Memory B cell (primary cell): ENCODE data around the gene PSME1.

Experiments
- ATAC-seq: fragments of 150-1000 bp; cut with Tn5 transposase; 2 replicates; pipeline ENCODE4 v1.10.0; 2021; ENCODE audit warnings: low read depth, mild to moderate bottlenecking, moderate library complexity
- DNase-seq, 2 donors: peaks; one replicate each; pipeline ENCODE4 v3.0.0; 2022; ENCODE audit warnings: low spot score in 2 of 2
- H3K27ac Mint-ChIP-seq: one replicate; pipeline ENCODE4 v1.8.0; 2022; ENCODE audit warnings: mild to moderate bottlenecking, moderate library complexity, mixed read lengths
- H3K27me3 Mint-ChIP-seq: one replicate; pipeline ENCODE4 v1.8.0; 2022; ENCODE audit warnings: mixed read lengths
- H3K36me3 Mint-ChIP-seq: one replicate; pipeline ENCODE4 v1.8.0; 2022; ENCODE audit warnings: mild to moderate bottlenecking, mixed read lengths
- H3K4me1 Mint-ChIP-seq: one replicate; pipeline ENCODE4 v1.8.0; 2022; ENCODE audit warnings: mixed read lengths
- H3K4me3 Mint-ChIP-seq: one replicate; pipeline ENCODE4 v1.8.0; 2022; ENCODE audit warnings: mild to moderate bottlenecking, moderate library complexity, mixed read lengths
- H3K9me3 Mint-ChIP-seq: one replicate; pipeline ENCODE4 v1.8.0; 2022; ENCODE audit warnings: mixed read lengths

PSME1 gene

DNA sequence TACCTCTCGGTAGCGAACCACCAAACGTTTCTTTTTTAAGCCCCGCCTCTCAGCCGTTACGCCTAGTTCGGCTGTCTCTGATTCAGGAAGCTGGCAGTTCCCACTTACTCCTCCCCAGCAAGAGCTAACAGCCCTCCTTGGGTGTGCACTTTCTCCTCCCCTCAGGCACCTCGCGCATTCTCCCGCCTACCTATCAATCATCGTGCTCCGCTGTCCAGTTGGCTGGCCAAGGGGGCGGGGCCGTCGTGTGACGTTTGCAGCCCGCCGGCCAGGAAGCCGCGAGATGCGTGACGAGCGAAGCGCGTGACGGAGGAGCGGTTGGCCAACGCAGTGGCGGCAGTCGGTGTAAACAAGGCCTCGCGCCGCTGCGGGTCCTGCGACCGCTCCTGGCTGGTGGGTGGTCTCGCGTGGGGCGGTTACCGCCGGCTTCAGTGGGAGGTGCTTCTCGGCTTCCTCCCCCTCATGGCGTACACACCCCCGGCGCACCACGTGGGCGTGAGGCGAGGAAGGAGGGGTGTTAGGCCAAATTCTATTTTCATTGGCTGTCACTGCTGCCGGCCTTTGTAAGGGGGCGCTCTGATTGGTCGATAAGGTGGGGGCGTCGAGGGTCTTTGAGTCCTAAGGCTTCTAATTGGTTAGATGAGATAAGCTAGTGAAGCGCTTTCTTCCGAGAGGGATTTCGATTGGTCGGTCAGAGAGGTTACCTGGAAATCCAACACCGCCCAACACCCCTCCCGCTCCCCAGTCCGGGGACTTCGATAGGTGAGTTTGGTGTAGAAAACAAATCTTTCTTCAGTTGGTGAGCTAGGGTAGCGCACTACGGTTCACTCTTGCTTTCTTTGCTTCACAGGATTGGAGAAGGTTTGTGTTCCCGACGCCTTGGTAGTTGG, 21.2 kb upstream of the PSME1 start, which contains the start of the genes DCAF11 and NRL:
TSS of gene DCAF11 (plus strand) at position 246 of the 890 bp plus-strand sequence. CDS start 818 bp downstream, outside the sequence.
TSS of gene NRL (minus strand) at position 418 of the 890 bp plus-strand sequence. CDS start 32,101 bp downstream, outside the sequence.
- H3K27me3 Mint-ChIP-seq, result no peaks in the 10 kb centered on the region
- peak within 1 kb of the TSS; percentile 97 for H3K27ac Mint-ChIP-seq
- H3K36me3 Mint-ChIP-seq, result peaks cover 18% of the 10 kb centered on the region
- H3K4me3 Mint-ChIP-seq, result peak within 1 kb of the TSS; percentile 99
- ATAC-seq (peak; percentile 81), DNase-seq (peak; percentile 98)
- H3K4me1 Mint-ChIP-seq, result peaks cover 16% of the 10 kb centered on the region
- H3K9me3 Mint-ChIP-seq, result no peaks in the 10 kb centered on the region

DNA sequence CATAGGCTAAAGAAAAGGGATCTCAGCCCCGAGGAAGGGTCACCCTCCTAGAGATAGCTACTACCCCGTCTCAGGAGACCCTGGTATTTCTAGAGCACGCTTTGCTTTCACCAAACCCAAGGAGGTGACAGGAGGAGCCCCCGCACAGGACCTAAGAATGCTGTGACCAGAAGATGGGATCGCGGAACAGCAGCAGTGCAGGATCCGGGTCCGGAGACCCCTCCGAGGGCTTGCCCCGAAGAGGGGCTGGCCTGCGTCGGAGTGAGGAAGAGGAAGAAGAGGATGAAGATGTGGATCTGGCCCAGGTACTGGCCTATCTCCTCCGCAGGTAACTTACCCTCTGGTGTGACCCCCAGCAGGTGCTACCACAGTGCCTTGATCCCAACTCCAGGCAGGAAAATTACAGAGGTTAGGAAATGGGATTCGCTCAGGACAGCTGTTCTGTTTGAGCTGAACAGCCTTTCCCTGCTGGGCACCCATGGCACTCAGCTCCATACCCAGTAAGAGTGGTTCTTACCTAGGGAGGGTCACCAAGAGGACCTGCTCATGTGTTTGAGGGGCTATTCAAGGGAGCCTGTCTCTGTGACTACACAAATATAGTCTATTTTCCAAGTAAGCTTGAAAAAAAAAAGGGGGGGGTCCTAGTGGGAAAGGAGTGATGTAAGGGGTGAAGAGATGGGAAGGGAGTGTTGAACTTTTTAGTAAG, 20.4 kb upstream of the PSME1 start:
- Mint-ChIP-seq H3K36me3 (peaks cover 18% of the 10 kb centered on the region), H3K27me3 (no peaks in the 10 kb centered on the region), H3K27ac (peak overlapping the region; percentile 97), H3K4me1 (peaks cover 16% of the 10 kb centered on the region), H3K9me3 (no peaks in the 10 kb centered on the region), H3K4me3 (peak overlapping the region; percentile 99)
- DNase-seq, result no peak
- ATAC-seq, result no peak

DNA sequence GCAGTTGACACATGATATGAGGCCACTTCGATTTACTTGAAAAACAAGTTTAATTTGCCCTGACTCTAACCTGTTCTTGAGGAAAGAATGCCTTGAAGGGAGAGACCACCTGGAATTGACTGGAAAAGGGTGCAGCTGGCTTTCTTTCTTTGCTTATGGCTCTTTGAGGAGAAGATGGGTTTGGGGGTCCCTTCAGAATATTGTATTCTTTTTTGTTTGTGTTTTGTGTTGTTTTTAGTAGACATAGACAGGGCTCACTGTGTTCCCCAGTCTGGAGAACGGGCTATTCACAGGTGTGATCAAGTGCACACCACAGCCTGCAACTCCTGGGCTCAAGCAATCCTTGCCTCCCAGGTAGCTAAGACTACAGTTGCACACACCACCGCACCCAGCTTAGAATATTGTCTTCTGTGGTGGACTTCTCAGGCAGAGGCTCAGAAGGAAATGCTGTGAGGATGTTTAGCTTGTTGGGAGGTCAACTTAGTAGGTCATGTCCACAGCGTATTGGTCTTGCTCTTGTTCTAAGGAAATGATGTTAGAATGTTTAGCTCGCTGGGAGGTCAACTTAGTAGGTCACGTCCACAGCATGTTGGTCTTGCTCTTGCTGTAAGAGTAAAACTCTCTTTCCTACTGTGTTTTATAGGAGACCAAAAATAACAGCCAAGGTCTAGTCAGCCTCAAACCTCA, 19.7 kb upstream of the PSME1 start:
- Mint-ChIP-seq H3K27me3 (no peaks in the 10 kb centered on the region), H3K36me3 (peaks cover 18% of the 10 kb centered on the region), H3K4me3 (peak overlapping the region; percentile 99), H3K4me1 (peaks cover 16% of the 10 kb centered on the region), H3K27ac (peak overlapping the region; percentile 53), H3K9me3 (no peaks in the 10 kb centered on the region)
- DNase-seq (no peak), ATAC-seq (no peak)

DNA sequence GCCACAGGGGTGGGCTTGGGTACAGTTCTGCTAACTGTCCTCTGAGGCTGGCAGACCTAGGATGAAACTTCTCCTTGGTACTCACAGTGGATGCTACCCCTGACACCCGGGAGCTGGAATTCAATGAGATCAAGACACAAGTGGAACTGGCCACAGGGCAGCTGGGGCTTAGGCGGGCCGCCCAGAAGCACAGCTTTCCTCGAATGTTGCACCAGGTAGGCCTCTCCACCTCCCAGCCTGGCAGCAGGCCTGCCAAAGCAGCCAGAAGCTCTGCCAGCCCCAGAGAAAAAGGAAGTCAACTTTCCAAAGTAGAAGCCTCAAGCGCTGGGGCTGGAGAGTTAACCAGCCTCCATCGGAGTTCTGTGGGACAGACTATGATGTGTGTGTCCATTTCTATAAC, 18.8 kb upstream of the PSME1 start:
- Mint-ChIP-seq H3K4me3 (no peak overlapping the region), H3K4me1 (peaks cover 18% of the 10 kb centered on the region), H3K9me3 (no peaks in the 10 kb centered on the region), H3K36me3 (peaks cover 21% of the 10 kb centered on the region), H3K27ac (no peak overlapping the region), H3K27me3 (no peaks in the 10 kb centered on the region)
- DNase-seq, result no peak
- ATAC-seq, result no peak

DNA sequence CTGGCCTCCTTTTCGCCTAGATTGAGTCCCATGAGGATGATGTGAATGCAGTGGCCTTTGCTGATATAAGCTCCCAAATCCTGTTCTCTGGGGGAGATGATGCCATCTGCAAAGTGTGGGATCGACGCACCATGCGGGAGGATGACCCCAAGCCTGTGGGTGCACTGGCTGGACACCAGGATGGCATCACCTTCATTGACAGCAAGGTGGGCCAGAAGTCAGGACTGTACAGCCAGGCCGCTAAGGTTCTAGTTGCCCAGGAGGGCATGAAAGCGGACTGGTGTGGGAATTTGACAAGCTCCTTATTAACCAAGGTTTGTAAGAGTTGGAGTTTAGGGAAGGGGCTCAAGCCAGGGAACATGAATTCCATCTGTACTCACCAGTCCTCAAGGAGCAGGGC, 16.3 kb upstream of the PSME1 start:
- DNase-seq (no peak), ATAC-seq (no peak)
- H3K27me3 Mint-ChIP-seq, result no peaks in the 10 kb centered on the region

DNA sequence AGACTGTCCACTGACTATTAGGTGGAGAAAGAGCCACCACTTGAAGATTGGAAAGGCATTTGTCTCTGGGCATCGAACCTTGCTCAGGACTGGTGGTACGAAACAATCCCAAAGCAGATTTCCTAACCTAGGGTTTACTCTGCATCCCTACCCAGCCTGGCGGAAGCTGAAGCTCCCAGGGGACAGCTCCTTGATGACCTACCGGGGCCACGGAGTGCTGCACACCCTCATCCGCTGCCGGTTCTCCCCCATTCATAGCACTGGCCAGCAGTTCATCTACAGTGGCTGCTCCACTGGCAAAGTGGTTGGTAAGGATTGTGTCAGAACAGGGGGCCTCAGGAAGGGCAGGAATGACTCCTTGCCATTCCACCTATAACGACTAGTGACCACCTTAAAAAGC, 14.8 kb upstream of the PSME1 start:
- DNase-seq (no peak), ATAC-seq (no peak)
- peak overlapping the region; percentile 98 for H3K27ac Mint-ChIP-seq
- H3K27me3 Mint-ChIP-seq, result no peaks in the 10 kb centered on the region
- H3K4me1 Mint-ChIP-seq, result peaks cover 32% of the 10 kb centered on the region
- H3K9me3 Mint-ChIP-seq, result no peaks in the 10 kb centered on the region
- H3K4me3 Mint-ChIP-seq, result no peak overlapping the region
- peaks cover 25% of the 10 kb centered on the region for H3K36me3 Mint-ChIP-seq

More for the DNA sequence above, 16.3 kb upstream of the PSME1 start:
- Mint-ChIP-seq H3K27ac (no peak overlapping the region), H3K4me1 (peaks cover 37% of the 10 kb centered on the region), H3K9me3 (no peaks in the 10 kb centered on the region), H3K4me3 (no peak overlapping the region), H3K36me3 (peaks cover 25% of the 10 kb centered on the region)

DNA sequence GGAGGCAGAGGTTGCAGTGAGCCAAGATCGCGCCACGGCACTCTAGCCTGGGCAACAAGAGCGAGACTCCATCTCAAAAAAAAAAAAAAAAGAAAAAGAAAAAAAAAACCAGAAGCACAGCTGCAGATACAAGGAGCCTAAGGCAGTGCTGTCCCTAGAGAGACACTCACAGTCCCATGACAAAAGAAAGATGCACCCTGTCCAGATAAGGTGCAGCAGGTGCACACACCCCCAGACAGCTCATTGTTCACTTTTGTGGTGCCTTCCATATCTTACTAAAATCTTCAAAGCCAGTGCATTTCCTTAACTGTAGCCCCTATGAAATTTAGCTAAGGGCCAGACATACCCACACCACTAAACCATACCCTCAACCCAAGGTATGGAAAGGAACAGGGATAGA, 13.6 kb upstream of the PSME1 start:
- H3K4me3 Mint-ChIP-seq, result no peak overlapping the region
- H3K27me3 Mint-ChIP-seq, result no peaks in the 10 kb centered on the region
- peaks cover 28% of the 10 kb centered on the region for H3K4me1 Mint-ChIP-seq
- ATAC-seq (peak; percentile 66), DNase-seq (no peak)
- H3K9me3 Mint-ChIP-seq, result no peaks in the 10 kb centered on the region
- H3K36me3 Mint-ChIP-seq, result peaks cover 19% of the 10 kb centered on the region
- peak overlapping the region; percentile 98 for H3K27ac Mint-ChIP-seq

DNA sequence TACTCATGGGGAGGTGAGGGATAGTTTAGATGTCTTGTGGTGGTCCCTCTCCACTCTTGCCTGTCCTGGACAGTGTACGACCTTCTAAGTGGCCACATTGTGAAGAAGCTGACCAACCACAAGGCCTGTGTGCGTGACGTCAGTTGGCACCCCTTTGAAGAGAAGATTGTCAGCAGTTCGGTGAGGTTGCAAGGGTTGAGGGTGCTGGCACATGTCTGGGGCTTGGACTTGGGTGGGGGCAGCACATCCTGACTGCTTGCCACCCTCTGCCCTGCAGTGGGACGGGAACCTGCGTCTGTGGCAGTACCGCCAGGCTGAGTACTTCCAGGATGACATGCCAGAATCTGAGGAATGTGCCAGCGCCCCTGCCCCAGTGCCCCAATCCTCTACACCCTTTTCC, 13.1 kb upstream of the PSME1 start:
- peak overlapping the region; percentile 98 for H3K27ac Mint-ChIP-seq
- H3K36me3 Mint-ChIP-seq, result peaks cover 19% of the 10 kb centered on the region
- ATAC-seq (no peak), DNase-seq (no peak)
- H3K4me3 Mint-ChIP-seq, result peak overlapping the region; percentile 17
- no peaks in the 10 kb centered on the region for H3K27me3 Mint-ChIP-seq
- peaks cover 29% of the 10 kb centered on the region for H3K4me1 Mint-ChIP-seq
- H3K9me3 Mint-ChIP-seq, result no peaks in the 10 kb centered on the region

DNA sequence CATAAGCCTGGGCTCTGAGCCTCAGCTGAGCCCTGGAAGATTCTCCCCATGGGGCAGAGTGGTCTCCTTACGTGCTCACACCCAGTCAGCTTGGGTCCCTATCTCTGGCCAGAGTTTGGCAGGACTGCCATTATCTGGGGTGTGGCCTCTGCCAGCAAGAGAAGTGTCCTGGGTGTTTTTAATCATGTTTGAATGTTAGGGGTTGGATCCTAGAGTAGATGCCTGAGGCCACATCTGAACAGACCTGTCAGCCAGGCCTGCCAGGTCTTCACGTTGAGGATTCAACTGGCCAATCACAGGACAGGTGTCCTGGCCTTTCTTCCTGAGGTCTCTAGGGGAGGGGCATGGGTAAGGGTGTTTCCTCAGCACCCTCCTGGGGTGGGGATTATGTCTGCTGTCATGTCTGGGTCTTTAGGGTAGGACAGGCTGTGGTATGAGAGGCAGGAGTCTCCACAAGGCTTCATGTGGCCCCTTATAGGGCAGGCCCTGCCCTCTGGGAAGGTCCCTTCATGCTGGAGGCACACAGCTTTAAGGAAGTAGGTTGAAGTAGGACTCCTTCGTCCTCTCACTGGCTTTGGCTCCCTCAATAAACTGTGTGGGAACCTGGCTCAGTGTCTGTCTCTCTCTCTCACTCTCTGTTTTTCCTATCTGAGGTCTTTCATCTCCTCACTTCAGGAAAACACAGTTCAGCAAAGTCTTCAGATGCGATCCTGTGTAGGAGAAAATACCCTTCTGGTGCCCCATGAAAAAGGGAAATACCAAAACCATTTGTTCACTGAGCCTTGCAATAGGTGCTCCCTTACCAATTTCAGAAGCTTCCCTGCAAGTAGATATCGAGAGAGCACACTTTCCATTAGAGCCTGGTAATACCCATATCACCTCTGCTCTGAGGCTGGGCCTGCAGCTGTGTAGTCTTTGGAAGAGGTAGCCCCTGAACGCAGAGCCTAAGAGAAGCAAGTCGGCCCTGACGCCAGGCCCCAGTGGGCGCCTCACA, 12.3 kb upstream of the PSME1 start:
- Mint-ChIP-seq H3K36me3 (peaks cover 15% of the 10 kb centered on the region), H3K4me1 (peaks cover 27% of the 10 kb centered on the region), H3K4me3 (peak overlapping the region; percentile 49), H3K9me3 (no peaks in the 10 kb centered on the region), H3K27me3 (no peaks in the 10 kb centered on the region), H3K27ac (peak overlapping the region; percentile 98)
- ATAC-seq (peak; percentile 83), DNase-seq (peak in 1 of 2 donors; percentile 22)

DNA sequence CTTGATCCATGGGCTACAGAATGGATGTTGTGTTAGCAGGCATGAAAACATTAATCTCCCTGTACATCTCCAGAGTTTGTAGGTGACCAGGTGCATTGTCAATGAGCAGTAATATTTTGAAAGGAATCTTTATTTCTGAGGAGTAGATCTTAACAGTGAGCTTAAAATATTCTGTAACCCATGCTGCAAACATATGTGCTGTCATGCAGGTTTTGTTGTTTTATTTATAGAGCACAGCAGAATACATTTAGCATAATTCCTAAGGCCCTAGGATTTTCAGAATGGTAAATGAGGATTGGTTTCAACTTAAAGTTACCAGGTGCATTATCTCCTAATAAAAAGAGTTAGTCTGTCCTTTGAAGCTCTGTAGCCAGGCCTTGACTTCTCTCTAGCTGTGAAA, 9.1 kb upstream of the PSME1 start:
- H3K4me1 Mint-ChIP-seq, result peaks cover 30% of the 10 kb centered on the region
- H3K4me3 Mint-ChIP-seq, result no peak overlapping the region
- DNase-seq (no peak), ATAC-seq (no peak)
- H3K27me3 Mint-ChIP-seq, result no peaks in the 10 kb centered on the region
- H3K27ac Mint-ChIP-seq, result no peak overlapping the region
- H3K9me3 Mint-ChIP-seq, result no peaks in the 10 kb centered on the region
- peaks cover 9% of the 10 kb centered on the region for H3K36me3 Mint-ChIP-seq

DNA sequence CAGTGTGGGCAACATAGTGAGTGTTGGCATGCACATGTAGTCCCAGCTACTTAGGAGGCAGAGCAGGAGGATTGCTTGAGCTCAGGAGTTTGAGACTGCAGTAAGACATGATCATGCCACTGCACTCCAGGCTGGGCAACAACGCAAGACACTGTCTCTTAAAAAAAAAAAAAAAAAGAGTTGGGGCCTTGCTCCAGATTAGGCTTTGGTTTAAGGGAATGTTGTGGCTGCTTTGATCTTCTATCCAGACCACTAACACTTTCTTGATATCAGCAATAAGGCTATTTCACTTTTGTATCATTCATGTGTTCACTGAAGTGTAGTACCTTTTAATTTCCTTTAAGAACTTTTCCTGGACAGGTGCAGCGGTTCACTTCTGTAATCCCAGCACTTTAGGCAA, 8.3 kb upstream of the PSME1 start:
- DNase-seq (no peak), ATAC-seq (no peak)
- peaks cover 7% of the 10 kb centered on the region for H3K36me3 Mint-ChIP-seq
- no peak overlapping the region for H3K27ac Mint-ChIP-seq
- no peaks in the 10 kb centered on the region for H3K27me3 Mint-ChIP-seq
- H3K4me1 Mint-ChIP-seq, result peaks cover 33% of the 10 kb centered on the region
- no peak overlapping the region for H3K4me3 Mint-ChIP-seq
- H3K9me3 Mint-ChIP-seq, result no peaks in the 10 kb centered on the region

DNA sequence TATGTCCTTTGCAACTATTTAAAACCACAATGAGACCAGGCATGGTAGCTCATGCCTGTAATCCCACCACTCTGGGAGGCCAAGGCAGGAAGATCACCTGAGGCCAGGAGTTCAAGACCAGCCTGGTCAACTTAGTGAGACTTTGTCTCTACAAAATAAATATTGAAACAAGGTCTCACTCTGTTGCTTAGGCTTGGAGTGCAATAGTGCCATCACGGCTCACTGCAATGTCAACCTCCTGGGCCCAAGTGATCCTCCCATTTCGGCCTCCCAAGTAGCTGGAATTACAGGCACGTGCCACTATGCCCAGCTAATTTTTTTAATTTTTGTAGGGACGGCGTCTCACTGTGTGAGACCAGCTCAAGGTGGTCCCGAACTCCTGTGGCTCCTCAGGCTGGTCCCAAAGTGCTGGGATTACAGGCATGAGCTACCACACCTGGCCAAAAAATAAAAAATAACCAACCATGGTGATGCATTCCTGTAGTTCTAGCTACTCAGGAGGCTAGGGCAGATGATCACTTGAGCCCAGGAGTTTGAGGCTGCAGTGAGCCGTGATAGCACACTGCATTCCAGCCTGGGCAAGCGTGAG, 6.5 kb upstream of the PSME1 start:
- Mint-ChIP-seq H3K9me3 (no peaks in the 10 kb centered on the region), H3K4me3 (no peak overlapping the region), H3K4me1 (peaks cover 21% of the 10 kb centered on the region), H3K36me3 (peaks cover 7% of the 10 kb centered on the region), H3K27me3 (no peaks in the 10 kb centered on the region), H3K27ac (no peak overlapping the region)
- DNase-seq, result no peak
- ATAC-seq, result no peak

DNA sequence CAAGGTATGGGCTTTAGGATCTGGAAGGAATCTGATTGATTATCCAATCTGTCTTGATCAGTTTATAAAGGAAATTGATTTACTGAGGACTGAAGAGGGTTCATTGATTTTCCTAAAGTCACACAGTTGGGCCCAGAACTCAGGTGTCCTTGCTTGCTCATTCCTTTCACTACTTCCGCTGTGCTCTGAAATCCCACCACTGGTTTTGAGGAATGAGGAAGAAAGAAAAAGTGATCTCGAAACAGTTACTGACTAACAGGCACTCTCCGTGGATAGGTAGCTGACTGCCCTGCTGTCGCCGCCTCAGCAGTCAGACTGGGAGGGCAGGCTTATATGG, 5.6 kb upstream of the PSME1 start, which contains the start of gene FITM1:
TSS of gene FITM1 (plus strand) at position 280 of the 337 bp plus-strand sequence. CDS start 905 bp downstream, outside the sequence.
- no peaks in the 10 kb centered on the region for H3K27me3 Mint-ChIP-seq
- no peak within 1 kb of the TSS for H3K27ac Mint-ChIP-seq
- ATAC-seq, result no peak
- no peak within 1 kb of the TSS for H3K4me3 Mint-ChIP-seq
- DNase-seq, result no peak
- no peaks in the 10 kb centered on the region for H3K9me3 Mint-ChIP-seq
- peaks cover 7% of the 10 kb centered on the region for H3K36me3 Mint-ChIP-seq
- peaks cover 23% of the 10 kb centered on the region for H3K4me1 Mint-ChIP-seq
